BE2C (cell line): Measurements from ENCODE around the gene CNGB1.
"Not testable (repeated sequence)": the region's sequence is repeated elsewhere in the genome, so short reads cannot be mapped to it uniquely, and the experiment has no call there.

Experiments
- DNase-seq: peaks from one replicate; pipeline ENCODE4 v3.0.0-alpha.2; 2020
- H3K27me3 ChIP-seq: fragments of 250-450 bp; sonication (Bioruptor Pico); 2 replicates; pipeline ENCODE4 v1.5.1; 2020; ENCODE audit warnings: mild to moderate bottlenecking
- H3K36me3 ChIP-seq: fragments of 250-450 bp; sonication (Bioruptor Pico); 2 replicates; pipeline ENCODE4 v1.5.1; 2020; ENCODE audit warnings: mild to moderate bottlenecking
- H3K4me1 ChIP-seq: fragments of 250-450 bp; sonication (Bioruptor Pico); 2 replicates; pipeline ENCODE4 v1.5.1; 2020
- H3K4me3 ChIP-seq: 2 replicates; pipeline ENCODE4 v1.5.1; 2011; ENCODE audit warnings: low read depth, low read length
- H3K9me3 ChIP-seq: fragments of 250-450 bp; sonication (Bioruptor Pico); 2 replicates; pipeline ENCODE4 v1.5.1; 2020
- CTCF ChIP-seq: IDR thresholded peaks from 2 replicates; pipeline ENCODE4 v1.5.1; 2012; ENCODE audit warnings: mild to moderate bottlenecking, low read depth, low read length

The CNGB1 gene

DNA sequence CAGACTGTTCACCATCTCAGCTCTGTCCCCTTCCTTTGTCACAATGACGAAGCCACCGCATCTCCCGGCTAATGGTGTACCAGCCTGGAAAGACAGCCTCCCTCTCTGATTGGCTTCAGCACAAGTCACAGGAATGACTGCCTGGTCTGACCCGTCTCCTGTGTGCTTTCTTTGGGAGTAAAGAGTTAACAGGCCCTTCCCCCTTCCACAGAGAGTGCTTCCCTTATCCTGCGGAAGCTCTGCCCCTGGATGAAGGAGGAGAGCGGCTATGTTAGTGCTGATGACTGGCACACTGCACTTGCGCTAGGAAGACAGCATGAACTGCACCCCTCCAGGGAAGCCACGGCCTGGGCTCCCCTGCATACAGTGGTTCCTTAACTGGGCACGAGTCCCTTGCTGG, 41.6 kb upstream of the CNGB1 start:
- TF ChIP-seq CTCF, result no peak

DNA sequence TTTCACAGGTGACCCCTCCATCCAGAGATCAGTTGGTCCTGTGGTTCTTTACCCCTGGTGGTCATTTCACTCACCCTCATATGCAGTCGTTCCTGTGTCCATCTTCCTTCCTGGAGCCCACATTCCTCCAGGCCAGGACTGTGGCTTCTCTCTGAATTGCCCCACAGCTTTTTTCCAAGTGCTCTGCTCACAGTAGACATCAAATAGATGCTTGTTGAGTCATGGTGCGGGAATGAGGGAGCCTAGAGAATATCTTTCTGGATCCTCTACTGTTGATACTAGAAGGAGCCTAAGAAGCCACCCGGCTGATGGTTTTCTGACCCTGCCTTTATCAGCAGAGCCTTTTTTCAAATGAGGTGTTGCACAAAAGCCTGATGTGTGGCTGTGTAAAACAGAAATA, 40.7 kb upstream of the CNGB1 start:
- H3K9me3 ChIP-seq, result no peaks in the 10 kb centered on the region
- H3K4me3 ChIP-seq, result no peak overlapping the region
- no peak for TF ChIP-seq CTCF
- no peaks in the 10 kb centered on the region for H3K27me3 ChIP-seq
- DNase-seq, result no peak
- H3K36me3 ChIP-seq, result peaks cover 11% of the 10 kb centered on the region; the same call in 1 of the 2 replicates
- no peaks in the 10 kb centered on the region; the same call in 1 of the 2 replicates for H3K4me1 ChIP-seq

More for the DNA sequence above, 41.6 kb upstream of the CNGB1 start:
- no peak for DNase-seq
- no peaks in the 10 kb centered on the region for H3K27me3 ChIP-seq
- H3K4me3 ChIP-seq, result no peak overlapping the region
- no peaks in the 10 kb centered on the region for H3K9me3 ChIP-seq
- H3K4me1 ChIP-seq, result no peaks in the 10 kb centered on the region; the same call in 1 of the 2 replicates
- peaks cover 11% of the 10 kb centered on the region; the same call in 1 of the 2 replicates for H3K36me3 ChIP-seq

GRCh38 chr16:58010886-58011285, 40.0 kb upstream of the CNGB1 start:
- Histone ChIP-seq H3K27me3 (no peaks in the 10 kb centered on the region), H3K4me1 (no peaks in the 10 kb centered on the region; the same call in 1 of the 2 replicates), H3K4me3 (no peak overlapping the region), H3K36me3 (peaks cover 11% of the 10 kb centered on the region; the same call in 1 of the 2 replicates), H3K9me3 (no peaks in the 10 kb centered on the region)
- no peak for TF ChIP-seq CTCF
- no peak for DNase-seq

- Histone ChIP-seq H3K9me3 (no peaks in the 10 kb centered on the region), H3K4me3 (no peak overlapping the region), H3K36me3 (peaks cover 11% of the 10 kb centered on the region; the same call in 1 of the 2 replicates), H3K27me3 (no peaks in the 10 kb centered on the region), H3K4me1 (no peaks in the 10 kb centered on the region; the same call in none of the 2 replicates)
- DNase-seq, result no peak
- TF ChIP-seq CTCF, result no peak
Measured at GRCh38 chr16:58009856-58010416, 39.0 kb upstream of the CNGB1 start.

DNA sequence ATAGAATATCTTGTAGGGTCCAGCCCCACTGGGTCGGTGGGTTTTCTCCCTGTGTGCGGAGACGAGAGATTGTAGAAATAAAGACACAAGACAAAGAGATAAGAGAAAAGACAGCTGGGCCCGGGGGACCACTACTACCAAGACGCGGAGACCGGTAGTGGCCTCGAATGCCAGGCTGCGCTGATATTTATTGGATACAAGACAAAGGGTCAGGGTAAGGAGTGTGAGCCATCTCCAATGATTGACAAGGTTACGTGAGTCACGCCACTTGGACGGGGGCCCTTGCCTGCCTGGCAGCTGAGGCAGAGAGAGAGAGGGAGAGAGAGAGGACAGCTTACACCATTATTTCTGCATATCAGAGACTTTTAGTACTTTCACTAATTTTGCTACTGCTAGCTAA, 33.8 kb upstream of the CNGB1 start:
- not testable (repeated sequence) for DNase-seq, H3K27me3 ChIP-seq, H3K4me3 ChIP-seq, H3K9me3 ChIP-seq, H3K4me1 ChIP-seq, H3K36me3 ChIP-seq

DNA sequence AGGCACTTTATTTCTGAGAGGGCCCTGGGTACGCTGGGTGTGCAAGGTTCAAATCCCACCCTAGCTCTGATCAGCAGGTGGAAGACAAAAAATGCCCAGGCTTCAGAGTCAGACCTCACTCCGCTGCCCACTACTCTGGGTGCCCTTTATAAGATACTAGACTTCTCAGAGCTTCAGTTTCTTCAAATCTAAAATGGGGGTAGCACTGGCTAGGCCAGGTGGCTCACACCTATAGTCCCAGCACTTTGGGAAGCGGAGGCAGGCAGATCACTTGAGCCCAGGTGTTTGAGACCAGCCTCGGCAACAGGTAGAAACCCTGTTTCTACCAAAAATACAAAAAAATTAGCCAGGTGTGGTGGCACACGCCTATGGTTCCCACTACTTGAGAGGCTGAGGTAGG, 32.0 kb upstream of the CNGB1 start:
- Histone ChIP-seq H3K4me3 (no peak overlapping the region), H3K27me3 (no peaks in the 10 kb centered on the region), H3K4me1 (no peaks in the 10 kb centered on the region; the same call in 1 of the 2 replicates), H3K36me3 (0 out of 2 replicates have a peak, but pooled peaks cover 3% of the 10 kb centered on the region), H3K9me3 (no peaks in the 10 kb centered on the region)
- no peak for TF ChIP-seq CTCF
- DNase-seq, result no peak
